Measurements from ENCODE around the gene C1QTNF5. TPM values are rescaled to one million over a fixed set of nuclear protein-coding genes. Genes with fewer than 3 reads are reported as not detected.

C1QTNF5 gene
- total and polyA plus RNA-seq, 2 donors from 2014 or later: 40.4 to 42.8 TPM

DNA sequence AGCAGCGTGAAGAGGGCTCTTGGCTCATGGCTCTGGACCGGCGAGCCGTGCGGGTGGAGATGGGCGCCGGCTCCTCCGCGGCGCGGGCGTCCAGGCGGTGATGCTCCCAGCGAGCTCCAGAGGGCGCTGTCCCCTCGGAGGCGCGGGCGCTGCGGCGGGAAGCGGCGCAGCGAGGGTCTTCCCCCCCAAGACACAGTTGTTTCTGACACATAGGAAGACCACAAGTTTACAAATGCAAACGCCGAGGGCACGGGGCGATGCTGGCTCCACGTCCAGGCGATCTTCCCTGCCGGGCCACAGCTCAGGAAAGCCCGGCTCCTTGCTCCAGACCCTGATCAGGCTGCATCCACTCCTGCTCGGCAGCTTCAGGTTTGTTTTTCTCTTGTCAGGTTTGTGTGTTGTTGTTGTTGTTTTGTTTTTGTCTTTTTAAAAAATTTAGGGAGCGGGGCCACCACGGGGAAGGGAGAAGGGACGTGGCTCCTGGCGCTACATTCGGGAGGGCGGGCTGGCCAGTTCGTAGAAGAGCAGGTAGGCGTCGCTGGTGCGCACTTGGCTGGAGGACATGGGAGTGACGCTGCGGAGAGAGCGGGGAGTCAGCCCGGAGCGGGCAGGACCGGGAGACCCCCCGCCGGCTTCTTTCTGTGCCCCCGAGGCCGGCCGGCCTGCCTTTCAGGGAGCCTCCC is 15.8 kb upstream of the C1QTNF5 start:
- Histone ChIP-seq H3K9ac (ENCODE audit: low read length in 3 of 3) (peak overlapping the region in 2 of 3 donors; percentile 12 to 65), H3K27ac (ENCODE audit: low read depth in 2 of 2, low read length in 2 of 2) (peak overlapping the region in 1 of 2 donors; percentile 43), H3K4me3 (ENCODE audit: low read length in 3 of 3) (peak overlapping the region in 2 of 3 donors; percentile 32 to 58)

DNA sequence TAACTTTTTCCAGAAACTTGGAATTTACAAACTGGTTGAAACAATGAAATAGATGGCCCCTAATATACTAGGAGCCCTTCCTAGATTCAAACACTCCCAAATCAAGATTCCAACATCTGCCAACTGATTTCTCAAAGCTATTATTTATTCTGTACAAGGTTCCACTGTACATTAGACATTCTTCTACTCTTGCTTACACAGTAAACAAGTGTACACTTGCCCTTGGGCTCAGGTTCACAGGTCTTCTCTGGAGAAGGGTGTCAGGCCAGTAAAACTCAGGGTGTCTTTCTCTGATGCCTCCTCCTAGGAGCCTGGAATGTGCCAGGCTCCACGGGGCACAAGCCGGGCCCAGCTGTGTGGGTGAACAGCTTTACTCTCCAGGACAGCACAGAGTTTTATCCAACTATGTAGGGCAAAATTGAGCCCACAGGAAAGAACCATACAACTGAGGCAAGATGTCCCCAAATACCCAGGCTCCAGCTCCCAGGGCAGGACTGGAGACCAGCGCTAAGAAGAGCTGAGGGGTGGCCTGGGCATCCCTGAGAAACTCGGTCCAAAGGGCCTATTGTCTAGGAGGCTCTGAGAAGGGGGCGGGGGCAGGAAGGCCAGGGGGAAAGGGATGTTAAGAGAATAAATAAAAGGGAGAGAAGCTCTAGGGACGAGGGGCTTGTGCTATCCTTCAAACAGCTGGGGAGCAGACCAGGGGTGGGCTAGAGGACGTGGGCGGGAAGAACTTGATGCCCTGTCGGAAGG is 14.6 kb upstream of the C1QTNF5 start:
- intact Hi-C loops (cut with DNase I): no loop called here
- Histone ChIP-seq H3K36me3 (ENCODE audit: control insufficient read depth in 2 of 3, insufficient read depth in 3 of 3, low read length in 3 of 3) (peaks cover 0 to 29% (median 16%) of the 10 kb centered on the region in 3 donors), H3K27ac (ENCODE audit: low read depth in 2 of 2, low read length in 2 of 2) (peak overlapping the region in 1 of 2 donors; percentile 1), H3K9me3 (ENCODE audit: control insufficient read depth in 2 of 3, insufficient read depth in 1 of 3, low read length in 3 of 3) (no peaks in the 10 kb centered on the region), H3K27me3 (ENCODE audit: control insufficient read depth, insufficient read depth, low read length) (no peaks in the 10 kb centered on the region), H3K4me3 (ENCODE audit: low read length in 3 of 3) (no peak overlapping the region), H3K9ac (ENCODE audit: low read length in 3 of 3) (no peak overlapping the region), H3K4me1 (ENCODE audit: control insufficient read depth in 2 of 3, insufficient read depth in 2 of 3, low read depth in 1 of 3, low read length in 3 of 3) (peaks cover 0 to 19% (median 8%) of the 10 kb centered on the region in 3 donors)
- FAIRE-seq: no peak
- peak in 1 of 5 donors; percentile 52 for DNase-seq
- TF ChIP-seq, protein P1, sequence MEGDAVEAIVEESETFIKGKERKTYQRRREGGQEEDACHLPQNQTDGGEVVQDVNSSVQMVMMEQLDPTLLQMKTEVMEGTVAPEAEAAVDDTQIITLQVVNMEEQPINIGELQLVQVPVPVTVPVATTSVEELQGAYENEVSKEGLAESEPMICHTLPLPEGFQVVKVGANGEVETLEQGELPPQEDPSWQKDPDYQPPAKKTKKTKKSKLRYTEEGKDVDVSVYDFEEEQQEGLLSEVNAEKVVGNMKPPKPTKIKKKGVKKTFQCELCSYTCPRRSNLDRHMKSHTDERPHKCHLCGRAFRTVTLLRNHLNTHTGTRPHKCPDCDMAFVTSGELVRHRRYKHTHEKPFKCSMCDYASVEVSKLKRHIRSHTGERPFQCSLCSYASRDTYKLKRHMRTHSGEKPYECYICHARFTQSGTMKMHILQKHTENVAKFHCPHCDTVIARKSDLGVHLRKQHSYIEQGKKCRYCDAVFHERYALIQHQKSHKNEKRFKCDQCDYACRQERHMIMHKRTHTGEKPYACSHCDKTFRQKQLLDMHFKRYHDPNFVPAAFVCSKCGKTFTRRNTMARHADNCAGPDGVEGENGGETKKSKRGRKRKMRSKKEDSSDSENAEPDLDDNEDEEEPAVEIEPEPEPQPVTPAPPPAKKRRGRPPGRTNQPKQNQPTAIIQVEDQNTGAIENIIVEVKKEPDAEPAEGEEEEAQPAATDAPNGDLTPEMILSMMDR (IDR thresholded peaks at IDR 0.05; ENCODE audit: borderline replicate concordance, extremely low read depth, insufficient read depth): no peak

More for the DNA sequence above, 15.8 kb upstream of the C1QTNF5 start:
- FAIRE-seq (no peak), DNase-seq (peak; percentile 87 to 95 (median 92))
- intact Hi-C loops (cut with DNase I): no loop called here
- peaks cover 0 to 19% (median 8%) of the 10 kb centered on the region in 3 donors for H3K4me1 ChIP-seq (ENCODE audit: control insufficient read depth in 2 of 3, insufficient read depth in 2 of 3, low read depth in 1 of 3, low read length in 3 of 3)
- peaks cover 0 to 29% (median 16%) of the 10 kb centered on the region in 3 donors for H3K36me3 ChIP-seq (ENCODE audit: control insufficient read depth in 2 of 3, insufficient read depth in 3 of 3, low read length in 3 of 3)
- no peaks in the 10 kb centered on the region for H3K27me3 ChIP-seq (ENCODE audit: control insufficient read depth, insufficient read depth, low read length)
- H3K9me3 ChIP-seq (ENCODE audit: control insufficient read depth in 2 of 3, insufficient read depth in 1 of 3, low read length in 3 of 3): no peaks in the 10 kb centered on the region
- TF ChIP-seq, protein P1 (IDR thresholded peaks at IDR 0.05; ENCODE audit: borderline replicate concordance, extremely low read depth, insufficient read depth): peak; percentile 90

DNA sequence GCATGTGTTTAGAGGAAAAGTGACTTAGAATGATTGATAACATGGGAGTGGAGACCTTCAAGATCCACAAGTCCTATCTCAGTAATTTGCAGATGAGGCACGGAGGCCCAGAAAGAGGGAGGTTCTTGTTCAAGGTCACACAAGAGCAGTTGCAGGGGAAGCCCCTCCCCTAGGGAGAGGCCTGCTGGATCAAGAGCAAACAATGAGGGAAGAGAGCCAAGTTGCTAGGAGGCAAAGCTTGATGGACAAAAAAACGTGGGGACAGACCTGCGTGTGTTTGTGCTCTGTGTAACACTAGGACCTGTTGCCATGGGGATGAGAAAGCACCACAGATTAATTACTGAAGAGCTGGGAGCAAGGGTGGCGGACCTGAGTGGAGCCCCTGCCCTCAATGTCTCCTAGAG is 12.2 kb upstream of the C1QTNF5 start:
- H3K36me3 ChIP-seq (ENCODE audit: control insufficient read depth in 2 of 3, insufficient read depth in 3 of 3, low read length in 3 of 3): peaks cover 0 to 7% (median 1%) of the 10 kb centered on the region in 3 donors
- no peaks in the 10 kb centered on the region for H3K27me3 ChIP-seq (ENCODE audit: control insufficient read depth, insufficient read depth, low read length)
- H3K27ac ChIP-seq (ENCODE audit: low read depth in 2 of 2, low read length in 2 of 2): peak overlapping the region in 1 of 2 donors; percentile 36
- FAIRE-seq (no peak), DNase-seq (peak; percentile 69 to 85 (median 75))
- TF ChIP-seq, protein P1 (IDR thresholded peaks at IDR 0.05; ENCODE audit: borderline replicate concordance, extremely low read depth, insufficient read depth): no peak
- intact Hi-C loops (cut with DNase I): no loop called here
- peaks cover 0 to 8% (median 7%) of the 10 kb centered on the region in 3 donors for H3K4me1 ChIP-seq (ENCODE audit: control insufficient read depth in 2 of 3, insufficient read depth in 2 of 3, low read depth in 1 of 3, low read length in 3 of 3)
- no peak overlapping the region for H3K9ac ChIP-seq (ENCODE audit: low read length in 3 of 3)
- H3K4me3 ChIP-seq (ENCODE audit: low read length in 3 of 3): no peak overlapping the region
- H3K9me3 ChIP-seq (ENCODE audit: control insufficient read depth in 2 of 3, insufficient read depth in 1 of 3, low read length in 3 of 3): no peaks in the 10 kb centered on the region
